ENCODE data around the gene HOXD10. TPM values are rescaled to one million over a fixed set of nuclear protein-coding genes. Genes with fewer than 3 reads are reported as not detected.

Gene HOXD10
- polyA plus RNA-seq, 1 experiment: not detected

- H3K27me3 ChIP-seq (ENCODE audit: control insufficient read depth, insufficient read depth, low read length): peaks cover 92% of the 10 kb centered on the region
- POLR2A ChIA-PET: no interaction called here
- no peak for DNase-seq (ENCODE audit: low read depth, low spot score)
Observed at GRCh38 chr2:176157499-176158185, 41.1 kb downstream of the HOXD10 start.

GRCh38 chr2:176158186-176158591 is 41.6 kb downstream of the HOXD10 start:
- POLR2A ChIA-PET: no interaction called here
- peaks cover 93% of the 10 kb centered on the region for H3K27me3 ChIP-seq (ENCODE audit: control insufficient read depth, insufficient read depth, low read length)

More at GRCh38 chr2:176157499-176158185, 41.1 kb downstream of the HOXD10 start:
- H3K9me3 ChIP-seq (ENCODE audit: control insufficient read depth, insufficient read depth, low read length): peaks cover 9% of the 10 kb centered on the region; the same call in 1 of the 2 replicates
- H3K27ac ChIP-seq (ENCODE audit: low read depth, low read length): no peak overlapping the region
- H3K4me3 ChIP-seq (ENCODE audit: low read depth, low read length): no peak overlapping the region
- CTCF ChIA-PET: interaction anchor here (0.7 kb wide), 1 partner anchor 396 kb away, joined by 11 read pairs; no protein-coding TSS in a partner anchor
- no peak for TF ChIP-seq CTCF (IDR thresholded peaks at IDR 0.05; ENCODE audit: low read depth, low read length)

GRCh38 chr2:176158855-176159662 is 42.5 kb downstream of the HOXD10 start:
- H3K27ac ChIP-seq (ENCODE audit: low read depth, low read length): no peak overlapping the region
- peaks cover 13% of the 10 kb centered on the region; the same call in 1 of the 2 replicates for H3K9me3 ChIP-seq (ENCODE audit: control insufficient read depth, insufficient read depth, low read length)
- POLR2A ChIA-PET: no interaction called here
- DNase-seq (ENCODE audit: low read depth, low spot score): no peak
- H3K27me3 ChIP-seq (ENCODE audit: control insufficient read depth, insufficient read depth, low read length): peaks cover 95% of the 10 kb centered on the region
- CTCF ChIA-PET: interaction anchor here (0.5 to 0.6 kb wide), 2 partner anchors 18 to 667 kb away, joined by 3 to 4 read pairs; no protein-coding TSS in a partner anchor
- no peak for TF ChIP-seq CTCF (IDR thresholded peaks at IDR 0.05; ENCODE audit: low read depth, low read length)
- no peak overlapping the region for H3K4me3 ChIP-seq (ENCODE audit: low read depth, low read length)

More at GRCh38 chr2:176158186-176158591, 41.6 kb downstream of the HOXD10 start:
- H3K27ac ChIP-seq (ENCODE audit: low read depth, low read length): no peak overlapping the region
- no peak for TF ChIP-seq CTCF (IDR thresholded peaks at IDR 0.05; ENCODE audit: low read depth, low read length)
- CTCF ChIA-PET: interaction anchor here (0.5 to 0.7 kb wide), 3 partner anchors 19 to 668 kb away, joined by 3 to 11 read pairs (median 4); no protein-coding TSS in a partner anchor
- DNase-seq (ENCODE audit: low read depth, low spot score): no peak
- peaks cover 13% of the 10 kb centered on the region; the same call in 1 of the 2 replicates for H3K9me3 ChIP-seq (ENCODE audit: control insufficient read depth, insufficient read depth, low read length)
- H3K4me3 ChIP-seq (ENCODE audit: low read depth, low read length): no peak overlapping the region

GRCh38 chr2:176159663-176160250 is 43.2 kb downstream of the HOXD10 start:
- CTCF ChIA-PET: interaction anchor here (1.3 kb wide), 1 partner anchor 295 kb away, joined by 3 read pairs; no protein-coding TSS in a partner anchor
- POLR2A ChIA-PET: no interaction called here
- no peak for DNase-seq (ENCODE audit: low read depth, low spot score)
- Histone ChIP-seq H3K4me3 (ENCODE audit: low read depth, low read length) (no peak overlapping the region), H3K27me3 (ENCODE audit: control insufficient read depth, insufficient read depth, low read length) (peaks cover 95% of the 10 kb centered on the region), H3K9me3 (ENCODE audit: control insufficient read depth, insufficient read depth, low read length) (peaks cover 13% of the 10 kb centered on the region; the same call in 1 of the 2 replicates), H3K27ac (ENCODE audit: low read depth, low read length) (no peak overlapping the region)
- TF ChIP-seq CTCF (IDR thresholded peaks at IDR 0.05; ENCODE audit: low read depth, low read length): no peak
